Astrocyte (in vitro differentiated cells and primary cell): ENCODE results near the gene WASHC4. TPM values are rescaled to one million over a fixed set of nuclear protein-coding genes. Genes with fewer than 3 reads are reported as not detected.

Experiments used
- DNase-seq: peaks from one replicate; pipeline ENCODE4 v3.0.0-alpha.2; 2010; ENCODE audit warnings: low read depth
- FAIRE-seq: peaks from 2 replicates; lab custom pipeline; 2011; peaks lifted over from hg19 to GRCh38; lab: Jason Lieb, UNC
- H2AFZ ChIP-seq: 2 replicates; pipeline ENCODE4 v1.6.0; 2012; ENCODE audit warnings: low read depth, low read length, inconsistent platforms
- H3K27ac ChIP-seq: 2 replicates; pipeline ENCODE4 v1.5.1; 2011; ENCODE audit warnings: low read depth, low read length, inconsistent platforms
- H3K27me3 ChIP-seq: 2 replicates; pipeline ENCODE4 v1.6.0; 2011; ENCODE audit warnings: low read length, inconsistent platforms; ENCODE audit not compliant: insufficient read depth
- H3K36me3 ChIP-seq: 2 replicates; pipeline ENCODE4 v1.5.1; 2011; ENCODE audit warnings: low read length, inconsistent platforms; ENCODE audit not compliant: insufficient read depth
- H3K4me1 ChIP-seq: 2 replicates; pipeline ENCODE4 v1.5.1; 2011; ENCODE audit warnings: low read length, inconsistent platforms; ENCODE audit not compliant: insufficient read depth
- H3K4me2 ChIP-seq: 2 replicates; pipeline ENCODE4 v1.6.0; 2012; ENCODE audit warnings: low read length, inconsistent platforms
- H3K4me3 ChIP-seq: 2 replicates; pipeline ENCODE4 v1.5.1; 2011; ENCODE audit warnings: low read depth, mild to moderate bottlenecking, low read length, inconsistent platforms; ENCODE audit not compliant: insufficient read depth
- H3K79me2 ChIP-seq: 2 replicates; pipeline ENCODE4 v1.6.0; 2012; ENCODE audit warnings: mild to moderate bottlenecking, low read length, inconsistent platforms; ENCODE audit not compliant: insufficient read depth
- H3K9ac ChIP-seq: 2 replicates; pipeline ENCODE4 v1.6.0; 2012; ENCODE audit warnings: mild to moderate bottlenecking, low read length, inconsistent platforms
- H3K9me3 ChIP-seq: 2 replicates; pipeline ENCODE4 v1.5.1; 2012; ENCODE audit warnings: low read depth, mild to moderate bottlenecking, low read length, inconsistent platforms; ENCODE audit not compliant: insufficient read depth
- H4K20me1 ChIP-seq: 2 replicates; pipeline ENCODE4 v1.6.0; 2012; ENCODE audit warnings: low read length, inconsistent platforms; ENCODE audit not compliant: insufficient read depth
- H3K27ac Mint-ChIP-seq: one replicate; pipeline ENCODE4 v1.8.0; 2021; ENCODE audit warnings: mild to moderate bottlenecking, mixed read lengths; ENCODE audit not compliant: unreplicated experiment
- H3K27me3 Mint-ChIP-seq: one replicate; pipeline ENCODE4 v1.8.0; 2021; ENCODE audit warnings: low read depth, mixed read lengths; ENCODE audit not compliant: unreplicated experiment
- H3K36me3 Mint-ChIP-seq: one replicate; pipeline ENCODE4 v1.8.0; 2021; ENCODE audit warnings: low read depth, mixed read lengths; ENCODE audit not compliant: unreplicated experiment
- H3K4me1 Mint-ChIP-seq: one replicate; pipeline ENCODE4 v1.8.0; 2021; ENCODE audit warnings: low read depth, mixed read lengths; ENCODE audit not compliant: unreplicated experiment
- H3K4me3 Mint-ChIP-seq: one replicate; pipeline ENCODE4 v1.8.0; 2021; ENCODE audit warnings: mild to moderate bottlenecking, moderate library complexity, mixed read lengths; ENCODE audit not compliant: unreplicated experiment
- H3K9me3 Mint-ChIP-seq: one replicate; pipeline ENCODE4 v1.8.0; 2021; ENCODE audit warnings: mild to moderate bottlenecking, mixed read lengths; ENCODE audit not compliant: unreplicated experiment
- EZH2 ChIP-seq: IDR thresholded peaks from 2 replicates; pipeline ENCODE4 v1.6.1; 2012; ENCODE audit warnings: mild to moderate bottlenecking, low read length, inconsistent platforms; ENCODE audit not compliant: insufficient read depth
- total RNA-seq: library from RNA; stranded (reverse); gene quantifications from 2 replicates; pipeline ENCODE4 v1.2.1, GENCODE V29; 2021
- TF ChIP-seq, protein P1 (sequence below): IDR thresholded peaks from 2 replicates; pipeline ENCODE4 v1.5.1; 2011; ENCODE audit warnings: low read depth, mild to moderate bottlenecking, inconsistent platforms, low read length, moderate library complexity; ENCODE audit not compliant: insufficient read depth

The WASHC4 gene
- total RNA-seq, 1 donor from 2014 or later: 51.1 TPM

DNA sequence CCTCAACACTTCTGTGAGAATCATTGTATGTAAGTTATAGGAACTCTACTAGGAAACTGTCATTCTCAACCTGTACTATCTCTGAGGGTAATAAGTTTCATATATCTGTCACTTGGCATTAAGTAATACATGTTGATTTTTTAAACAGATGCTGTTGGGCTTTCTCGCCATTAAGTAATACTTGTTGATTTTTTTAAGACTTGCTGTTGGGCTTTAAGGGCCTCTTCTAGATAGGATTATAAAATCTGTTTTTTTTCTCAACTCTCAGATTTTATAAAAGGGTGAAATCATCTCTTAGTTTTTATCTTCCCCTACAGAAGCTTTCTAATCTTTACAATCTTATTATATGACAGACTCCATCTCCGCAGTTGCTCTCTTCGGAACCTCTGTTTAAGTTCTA, 5.6 kb downstream of the WASHC4 start:
- peaks cover 20% of the 10 kb centered on the region for H3K4me1 Mint-ChIP-seq
- DNase-seq (no peak), FAIRE-seq (no peak)
- H3K4me3 Mint-ChIP-seq: no peak overlapping the region
- Histone ChIP-seq H3K9me3 (no peaks in the 10 kb centered on the region), H3K4me2 (no peak overlapping the region), H3K4me1 (peaks cover 11% of the 10 kb centered on the region), H3K27ac (no peak overlapping the region), H3K36me3 (peaks cover 46% of the 10 kb centered on the region), H3K79me2 (peaks cover 72% of the 10 kb centered on the region), H3K4me3 (no peak overlapping the region), H4K20me1 (peaks cover 39% of the 10 kb centered on the region), H3K27me3 (no peaks in the 10 kb centered on the region), H3K9ac (no peak overlapping the region), H2AFZ (no peak overlapping the region)
- H3K27me3 Mint-ChIP-seq: no peaks in the 10 kb centered on the region
- H3K27ac Mint-ChIP-seq: no peak overlapping the region
- TF ChIP-seq EZH2: no peak
- TF ChIP-seq, protein P1, sequence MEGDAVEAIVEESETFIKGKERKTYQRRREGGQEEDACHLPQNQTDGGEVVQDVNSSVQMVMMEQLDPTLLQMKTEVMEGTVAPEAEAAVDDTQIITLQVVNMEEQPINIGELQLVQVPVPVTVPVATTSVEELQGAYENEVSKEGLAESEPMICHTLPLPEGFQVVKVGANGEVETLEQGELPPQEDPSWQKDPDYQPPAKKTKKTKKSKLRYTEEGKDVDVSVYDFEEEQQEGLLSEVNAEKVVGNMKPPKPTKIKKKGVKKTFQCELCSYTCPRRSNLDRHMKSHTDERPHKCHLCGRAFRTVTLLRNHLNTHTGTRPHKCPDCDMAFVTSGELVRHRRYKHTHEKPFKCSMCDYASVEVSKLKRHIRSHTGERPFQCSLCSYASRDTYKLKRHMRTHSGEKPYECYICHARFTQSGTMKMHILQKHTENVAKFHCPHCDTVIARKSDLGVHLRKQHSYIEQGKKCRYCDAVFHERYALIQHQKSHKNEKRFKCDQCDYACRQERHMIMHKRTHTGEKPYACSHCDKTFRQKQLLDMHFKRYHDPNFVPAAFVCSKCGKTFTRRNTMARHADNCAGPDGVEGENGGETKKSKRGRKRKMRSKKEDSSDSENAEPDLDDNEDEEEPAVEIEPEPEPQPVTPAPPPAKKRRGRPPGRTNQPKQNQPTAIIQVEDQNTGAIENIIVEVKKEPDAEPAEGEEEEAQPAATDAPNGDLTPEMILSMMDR: no peak
- H3K36me3 Mint-ChIP-seq: peaks cover 8% of the 10 kb centered on the region
- H3K9me3 Mint-ChIP-seq: no peaks in the 10 kb centered on the region

DNA sequence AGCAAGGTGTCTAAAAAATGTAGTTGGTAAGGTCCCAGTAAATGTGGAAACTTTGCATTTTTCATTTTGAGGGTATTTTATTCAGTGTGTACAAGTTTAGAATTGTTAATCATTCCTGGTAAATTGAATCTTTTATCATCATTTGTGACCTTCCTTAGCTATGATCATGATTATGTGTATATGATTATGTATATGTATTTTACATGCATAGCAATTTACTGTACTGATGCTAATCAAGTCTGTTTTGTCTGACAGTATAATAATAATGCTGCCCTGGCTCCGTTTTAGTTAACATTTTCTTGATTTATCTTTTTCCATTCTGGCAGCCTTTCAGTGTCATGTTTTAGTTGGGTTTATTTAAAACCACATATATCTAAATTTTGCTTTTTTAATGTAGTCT, 9.4 kb downstream of the WASHC4 start:
- no peak for TF ChIP-seq EZH2
- TF ChIP-seq, protein P1: no peak
- no peak overlapping the region for H3K9ac ChIP-seq
- H3K4me1 ChIP-seq: no peaks in the 10 kb centered on the region
- peaks cover 8% of the 10 kb centered on the region for H3K4me1 Mint-ChIP-seq
- no peak overlapping the region for H3K27ac ChIP-seq
- H3K4me2 ChIP-seq: no peak overlapping the region
- no peak overlapping the region for H2AFZ ChIP-seq
- no peak overlapping the region for H3K4me3 Mint-ChIP-seq
- peaks cover 69% of the 10 kb centered on the region for H3K36me3 ChIP-seq
- H3K9me3 ChIP-seq: no peaks in the 10 kb centered on the region
- no peak for DNase-seq
- H3K4me3 ChIP-seq: no peak overlapping the region
- FAIRE-seq: no peak
- peaks cover 10% of the 10 kb centered on the region for H3K36me3 Mint-ChIP-seq
- no peaks in the 10 kb centered on the region for H3K9me3 Mint-ChIP-seq
- no peaks in the 10 kb centered on the region for H3K27me3 Mint-ChIP-seq
- no peaks in the 10 kb centered on the region for H3K27me3 ChIP-seq
- no peak overlapping the region for H3K27ac Mint-ChIP-seq
- H3K79me2 ChIP-seq: peaks cover 34% of the 10 kb centered on the region
- peaks cover 14% of the 10 kb centered on the region for H4K20me1 ChIP-seq

DNA sequence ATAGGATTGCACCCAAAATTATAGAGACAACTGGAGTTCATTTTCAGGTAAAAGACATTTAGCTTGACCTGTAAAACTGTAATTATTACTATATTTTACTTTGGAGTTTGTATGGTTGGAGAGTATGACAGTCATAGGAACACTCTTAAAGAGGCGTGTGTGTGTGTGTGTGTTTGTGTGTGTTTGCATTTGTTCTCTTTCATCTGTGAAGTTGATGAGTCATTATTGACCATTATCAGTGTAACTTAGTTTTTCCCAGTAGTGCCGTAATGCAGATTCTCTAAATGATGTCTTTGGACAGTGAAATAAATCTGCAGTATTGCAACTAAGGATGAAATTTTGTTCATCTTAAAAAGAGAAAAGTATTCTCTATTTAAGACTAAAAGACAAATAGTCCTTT, 13.0 kb downstream of the WASHC4 start:
- peaks cover 11% of the 10 kb centered on the region for H3K36me3 Mint-ChIP-seq
- no peaks in the 10 kb centered on the region for H3K9me3 Mint-ChIP-seq
- H3K9me3 ChIP-seq: no peaks in the 10 kb centered on the region
- no peaks in the 10 kb centered on the region for H3K27me3 ChIP-seq
- no peak overlapping the region for H3K4me3 Mint-ChIP-seq
- H4K20me1 ChIP-seq: no peaks in the 10 kb centered on the region
- no peak overlapping the region for H3K4me3 ChIP-seq
- peaks cover 8% of the 10 kb centered on the region for H3K79me2 ChIP-seq
- no peaks in the 10 kb centered on the region for H3K27me3 Mint-ChIP-seq
- H3K27ac ChIP-seq: no peak overlapping the region
- H3K4me1 Mint-ChIP-seq: no peaks in the 10 kb centered on the region
- H2AFZ ChIP-seq: no peak overlapping the region
- peaks cover 67% of the 10 kb centered on the region for H3K36me3 ChIP-seq
- H3K27ac Mint-ChIP-seq: no peak overlapping the region
- FAIRE-seq (no peak), DNase-seq (peak; percentile 25)
- TF ChIP-seq, protein P1: no peak
- no peak for TF ChIP-seq EZH2
- H3K9ac ChIP-seq: no peak overlapping the region
- no peaks in the 10 kb centered on the region for H3K4me1 ChIP-seq
- H3K4me2 ChIP-seq: no peak overlapping the region
